ENCODE results near the gene ADGRV1. TPM values are rescaled to one million over a fixed set of nuclear protein-coding genes. Genes with fewer than 3 reads are reported as not detected.

Gene ADGRV1
- total and polyA plus RNA-seq, 3 donors from 2014 or later, result 10.8 to 18.0 (median 12.6) TPM

DNA sequence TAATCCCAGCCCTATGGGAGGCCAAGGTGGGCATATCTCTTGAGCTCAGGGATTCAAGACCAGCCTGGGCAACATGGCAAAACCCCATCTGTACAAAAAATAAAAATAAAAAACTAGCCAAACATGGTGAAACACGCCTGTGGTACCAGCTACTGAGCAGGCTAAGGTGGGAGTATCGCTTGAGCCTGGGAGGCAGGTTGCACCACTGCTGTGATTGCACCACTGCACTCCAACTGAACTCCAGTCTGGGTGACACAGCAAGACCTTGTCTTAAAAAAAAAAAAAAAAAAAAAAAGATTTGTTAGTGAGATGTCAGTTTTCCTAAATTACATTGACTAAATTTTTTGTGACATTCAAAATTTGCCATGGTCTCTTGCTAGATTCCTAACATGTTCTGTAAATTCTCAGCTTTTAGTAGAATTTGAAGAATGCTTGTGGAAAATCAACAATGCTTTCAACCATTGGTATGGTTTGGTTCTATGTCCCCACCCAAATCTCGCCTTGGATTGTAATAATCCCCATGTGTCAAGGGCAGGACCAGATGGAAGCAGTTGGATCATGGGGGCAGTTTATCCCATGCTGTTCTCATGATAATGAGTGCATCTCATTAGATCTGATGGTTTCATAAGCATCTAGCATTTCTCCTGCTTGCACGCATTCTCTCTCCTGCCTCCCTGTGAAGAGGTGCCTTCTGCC is 588.5 kb downstream of the ADGRV1 start:
- no peaks in the 10 kb centered on the region for H3K36me3 ChIP-seq (ENCODE audit: low read depth, missing control alignments)
- TF ChIP-seq, protein P1, sequence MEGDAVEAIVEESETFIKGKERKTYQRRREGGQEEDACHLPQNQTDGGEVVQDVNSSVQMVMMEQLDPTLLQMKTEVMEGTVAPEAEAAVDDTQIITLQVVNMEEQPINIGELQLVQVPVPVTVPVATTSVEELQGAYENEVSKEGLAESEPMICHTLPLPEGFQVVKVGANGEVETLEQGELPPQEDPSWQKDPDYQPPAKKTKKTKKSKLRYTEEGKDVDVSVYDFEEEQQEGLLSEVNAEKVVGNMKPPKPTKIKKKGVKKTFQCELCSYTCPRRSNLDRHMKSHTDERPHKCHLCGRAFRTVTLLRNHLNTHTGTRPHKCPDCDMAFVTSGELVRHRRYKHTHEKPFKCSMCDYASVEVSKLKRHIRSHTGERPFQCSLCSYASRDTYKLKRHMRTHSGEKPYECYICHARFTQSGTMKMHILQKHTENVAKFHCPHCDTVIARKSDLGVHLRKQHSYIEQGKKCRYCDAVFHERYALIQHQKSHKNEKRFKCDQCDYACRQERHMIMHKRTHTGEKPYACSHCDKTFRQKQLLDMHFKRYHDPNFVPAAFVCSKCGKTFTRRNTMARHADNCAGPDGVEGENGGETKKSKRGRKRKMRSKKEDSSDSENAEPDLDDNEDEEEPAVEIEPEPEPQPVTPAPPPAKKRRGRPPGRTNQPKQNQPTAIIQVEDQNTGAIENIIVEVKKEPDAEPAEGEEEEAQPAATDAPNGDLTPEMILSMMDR (IDR thresholded peaks at IDR 0.05), result no peak
- no peak for TF ChIP-seq POLR2A (IDR thresholded peaks at IDR 0.05)
- intact Hi-C loops (cut with DNase I; ENCODE audit: low total_unique reads), result no loop called here
- peaks cover 6% of the 10 kb centered on the region for H3K4me1 ChIP-seq
- DNase-seq, result no peak
- H3K27me3 ChIP-seq, result no peaks in the 10 kb centered on the region
- H3K4me3 ChIP-seq, result no peak overlapping the region
- H3K9me3 ChIP-seq, result no peaks in the 10 kb centered on the region
- 93 to 95% methylated on average over 4 of the region's 4 CpGs for WGBS, 2 donors
- H3K27ac ChIP-seq, result no peak overlapping the region

DNA sequence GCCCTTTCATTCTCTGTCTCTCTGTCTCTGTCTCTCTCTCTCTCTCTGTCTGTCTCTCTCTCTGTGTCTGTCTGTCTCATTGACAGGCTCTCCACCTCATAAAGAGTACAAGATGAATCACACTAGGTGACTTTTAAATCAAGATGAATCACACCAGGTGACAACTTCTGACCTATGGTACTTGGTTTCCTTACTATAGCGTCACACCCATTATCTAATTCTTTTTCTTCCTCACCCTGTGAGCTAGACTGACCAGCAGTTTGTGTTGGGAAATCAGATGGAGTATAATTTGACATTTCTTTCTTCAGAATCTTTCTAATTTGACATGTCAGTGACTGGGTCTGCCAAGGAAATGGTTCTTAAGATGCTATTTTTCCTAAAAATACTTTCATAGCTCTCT is 591.6 kb downstream of the ADGRV1 start:
- no peak overlapping the region for H3K27ac ChIP-seq
- 85 to 95% methylated on average over 1 of the region's 1 CpG for WGBS, 2 donors
- H3K36me3 ChIP-seq (ENCODE audit: low read depth, missing control alignments), result no peaks in the 10 kb centered on the region
- intact Hi-C loops (cut with DNase I; ENCODE audit: low total_unique reads), result no loop called here
- TF ChIP-seq, protein P1 (IDR thresholded peaks at IDR 0.05), result no peak
- TF ChIP-seq POLR2A (IDR thresholded peaks at IDR 0.05), result no peak
- H3K27me3 ChIP-seq, result no peaks in the 10 kb centered on the region
- no peak for DNase-seq
- peaks cover 6% of the 10 kb centered on the region for H3K4me1 ChIP-seq
- no peak overlapping the region for H3K4me3 ChIP-seq
- H3K9me3 ChIP-seq, result no peaks in the 10 kb centered on the region

DNA sequence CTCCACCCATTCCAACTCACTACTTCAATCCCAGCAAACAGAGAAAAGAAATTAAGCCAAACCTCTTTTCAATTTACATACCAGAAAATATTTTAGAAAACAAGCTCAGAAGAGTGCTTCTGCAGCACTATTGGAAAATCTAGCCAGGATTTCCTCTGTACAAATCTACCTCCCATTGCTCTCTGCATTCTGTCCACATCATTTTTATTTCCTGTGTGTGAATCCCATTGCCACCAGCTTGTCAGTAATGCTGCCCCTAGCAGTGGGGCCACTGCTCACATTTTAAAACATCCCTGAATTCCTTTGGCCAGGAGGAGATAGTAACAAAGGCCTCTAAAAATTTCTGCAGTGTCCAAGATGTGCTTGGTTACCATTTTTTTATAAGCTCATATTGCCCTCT is 592.0 kb downstream of the ADGRV1 start:
- Histone ChIP-seq H3K4me1 (peaks cover 6% of the 10 kb centered on the region), H3K27ac (no peak overlapping the region)
- intact Hi-C loops (cut with DNase I; ENCODE audit: low total_unique reads), result no loop called here

DNA sequence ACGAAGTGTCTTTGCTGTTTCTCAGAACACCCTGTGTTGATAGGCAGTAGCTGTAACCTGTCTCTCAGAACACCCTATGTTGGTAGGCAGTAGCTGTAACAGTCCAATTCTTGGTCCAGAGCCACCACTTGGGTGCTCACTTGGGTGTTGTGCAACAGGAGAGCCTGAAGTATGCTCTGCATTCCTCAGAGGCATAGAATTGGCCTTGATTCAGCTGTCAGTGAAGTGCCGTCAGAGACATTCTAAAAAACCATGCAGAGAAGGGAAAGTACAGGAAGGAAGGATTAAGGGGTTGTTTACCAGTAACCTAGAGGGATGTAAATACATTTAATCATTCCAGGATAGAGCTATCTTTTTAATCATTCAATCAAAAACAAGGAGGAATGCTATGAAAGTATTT is 593.4 kb downstream of the ADGRV1 start:
- no peaks in the 10 kb centered on the region for H3K4me1 ChIP-seq
- WGBS, 2 donors, result 77 to 82% methylated on average over 2 of the region's 2 CpGs
- DNase-seq, result no peak
- intact Hi-C loops (cut with DNase I; ENCODE audit: low total_unique reads), result no loop called here
- TF ChIP-seq POLR2A (IDR thresholded peaks at IDR 0.05), result no peak
- TF ChIP-seq, protein P1 (IDR thresholded peaks at IDR 0.05), result no peak
- H3K27ac ChIP-seq, result no peak overlapping the region
- no peak overlapping the region for H3K4me3 ChIP-seq
- H3K36me3 ChIP-seq (ENCODE audit: low read depth, missing control alignments), result no peaks in the 10 kb centered on the region
- H3K9me3 ChIP-seq, result no peaks in the 10 kb centered on the region
- H3K27me3 ChIP-seq, result no peaks in the 10 kb centered on the region

More for the DNA sequence above, 592.0 kb downstream of the ADGRV1 start:
- Histone ChIP-seq H3K36me3 (ENCODE audit: low read depth, missing control alignments) (no peaks in the 10 kb centered on the region), H3K9me3 (no peaks in the 10 kb centered on the region), H3K27me3 (no peaks in the 10 kb centered on the region), H3K4me3 (no peak overlapping the region)
- TF ChIP-seq, protein P1 (IDR thresholded peaks at IDR 0.05), result no peak
- no peak for TF ChIP-seq POLR2A (IDR thresholded peaks at IDR 0.05)
- DNase-seq, result no peak

DNA sequence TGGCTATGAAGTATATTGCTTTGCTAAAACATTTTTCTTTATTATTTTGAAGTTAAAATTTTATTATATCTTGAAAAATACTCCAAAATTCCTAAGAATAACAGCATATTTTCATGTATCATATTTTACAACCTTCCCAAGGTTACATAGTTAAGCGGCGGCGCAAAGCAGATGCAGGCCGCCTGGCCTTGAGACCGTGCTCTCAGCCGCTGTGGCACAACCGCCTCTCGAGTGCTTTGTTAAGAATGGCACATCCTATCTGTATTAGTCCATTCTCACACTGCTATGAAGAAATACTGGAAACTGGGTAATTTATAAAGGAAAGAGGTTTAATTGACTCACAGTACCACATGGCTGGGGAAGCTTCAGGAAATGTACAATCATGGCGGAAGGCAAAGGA is 595.7 kb downstream of the ADGRV1 start:
- TF ChIP-seq, protein P1 (IDR thresholded peaks at IDR 0.05), result no peak
- TF ChIP-seq POLR2A (IDR thresholded peaks at IDR 0.05), result no peak
- 63 to 76% methylated on average over 9 of the region's 9 CpGs for WGBS, 2 donors
- H3K9me3 ChIP-seq, result no peaks in the 10 kb centered on the region
- DNase-seq, result peak; percentile 35
- H3K27me3 ChIP-seq, result no peaks in the 10 kb centered on the region
- H3K27ac ChIP-seq, result peak overlapping the region; percentile 50
- H3K4me3 ChIP-seq, result no peak overlapping the region
- H3K4me1 ChIP-seq, result no peaks in the 10 kb centered on the region
- no peaks in the 10 kb centered on the region for H3K36me3 ChIP-seq (ENCODE audit: low read depth, missing control alignments)
- intact Hi-C loops (cut with DNase I; ENCODE audit: low total_unique reads), result no loop called here
